Tibial nerve (tissue), 4 donors: ENCODE measurements around the gene WDR82. TPM values are rescaled to one million over a fixed set of nuclear protein-coding genes. Genes with fewer than 3 reads are reported as not detected.
A peak's percentile ranks its signal among the peaks of the same experiment; 100 is the strongest.

Experiments used
- DNase-seq, 2 donors: peaks; one replicate each; pipeline ENCODE4 v3.0.0-alpha.2; 2019; ENCODE audit warnings: low spot score in 2 of 2
- H3K27ac ChIP-seq, 4 donors: fragments of 200-600 bp; sonication (generic) in 3 of 4; one replicate each; pipeline ENCODE4 v1.5.1; 2017 to 2019; ENCODE audit warnings: mild to moderate bottlenecking in 1 of 4
- H3K27me3 ChIP-seq, 2 donors: fragments of 200-600 bp; sonication (generic) in 1 of 2; one replicate each; pipeline versions ENCODE4 v1.5.1 to v1.6.0; 2017 to 2019
- H3K36me3 ChIP-seq, 3 donors: fragments of 200-600 bp; sonication (generic); one replicate each; pipeline ENCODE4 v1.5.1; 2018 to 2019
- H3K4me1 ChIP-seq, 4 donors: fragments of 200-600 bp; sonication (generic) in 3 of 4; one replicate each; pipeline ENCODE4 v1.5.1; 2017 to 2019
- H3K4me3 ChIP-seq, 4 donors: fragments of 200-600 bp; sonication (generic) in 3 of 4; one replicate each; pipeline ENCODE4 v1.5.1; 2017 to 2019; ENCODE audit warnings: mild to moderate bottlenecking in 1 of 4, moderate library complexity in 1 of 4
- H3K9me3 ChIP-seq, 4 donors: fragments of 200-600 bp; sonication (generic) in 3 of 4; one replicate each; pipeline ENCODE4 v1.5.1; 2017 to 2019
- CTCF ChIP-seq, 5 experiments: fragments of 200-600 bp in 3 of 5; fragments of 450-650 bp in 2 of 5; sonication (generic) in 3 of 5; IDR thresholded peaks; one replicate each; pipeline ENCODE4 v1.5.1; 2016 to 2019; ENCODE audit warnings: antibody characterized with exemption in 5 of 5, mild to moderate bottlenecking in 3 of 5, moderate library complexity in 2 of 5
- EP300 ChIP-seq, 2 donors: sonication (generic); formaldehyde crosslinking; IDR thresholded peaks; one replicate each; pipeline ENCODE4 v1.6.1; 2017; ENCODE audit warnings: antibody characterized with exemption in 2 of 2, mild to moderate bottlenecking in 1 of 2
- POLR2A ChIP-seq, 2 donors: fragments of 450-650 bp; IDR thresholded peaks; one replicate each; pipeline ENCODE4 v1.6.1; 2017; ENCODE audit warnings: antibody characterized with exemption in 2 of 2, mild to moderate bottlenecking in 2 of 2, moderate library complexity in 2 of 2
- WGBS, 2 donors: methylation state at CpG; one replicate each; pipeline ENCODE4 v1.1.5; 2018; 5-methylcytosine and 5-hydroxymethylcytosine counted together
- total RNA-seq, 4 donors: library from RNA; depleted of rRNA; stranded (reverse); fragments of >200 nt; gene quantifications; one replicate each; pipeline ENCODE4 v1.1.0, GENCODE V29; 2016

The WDR82 gene
- total RNA-seq, 4 donors from 2014 or later = 42.1 to 52.9 (median 48.6) TPM

- Histone ChIP-seq H3K4me1 (peaks cover 0 to 26% (median 18%) of the 10 kb centered on the region in 4 donors), H3K27me3 (peaks cover 0 to 5% of the 10 kb centered on the region in 2 donors), H3K9me3 (no peaks in the 10 kb centered on the region), H3K4me3 (no peak overlapping the region), H3K27ac (no peak overlapping the region), H3K36me3 (peaks cover 0 to 5% (median 0%) of the 10 kb centered on the region in 3 donors)
- no peak for DNase-seq
- no peak for TF ChIP-seq POLR2A (IDR thresholded peaks at IDR 0.05)
- TF ChIP-seq EP300 (IDR thresholded peaks at IDR 0.05) = no peak
- no peak for TF ChIP-seq CTCF (IDR thresholded peaks at IDR 0.05)
- WGBS, 2 donors = 67 to 69% methylated on average over 14 of the region's 14 CpGs
Measured at GRCh38 chr3:52318186-52318816, 39.9 kb upstream of the WDR82 start.

- H3K27ac ChIP-seq = no peak overlapping the region
- peaks cover 0 to 5% of the 10 kb centered on the region in 2 donors for H3K27me3 ChIP-seq
- TF ChIP-seq CTCF (IDR thresholded peaks at IDR 0.05) = no peak
- TF ChIP-seq EP300 (IDR thresholded peaks at IDR 0.05) = no peak
- TF ChIP-seq POLR2A (IDR thresholded peaks at IDR 0.05) = no peak
- H3K36me3 ChIP-seq = peaks cover 0 to 2% (median 0%) of the 10 kb centered on the region in 3 donors
- H3K4me3 ChIP-seq = peak overlapping the region in 3 of 4 donors; percentile 1 to 40 (median 39)
- DNase-seq = no peak
- no peaks in the 10 kb centered on the region for H3K9me3 ChIP-seq
- 13 to 25% methylated on average over 43 to 45 of the region's 45 CpGs for WGBS, 2 donors
- peaks cover 0 to 30% (median 20%) of the 10 kb centered on the region in 4 donors for H3K4me1 ChIP-seq
Measured at GRCh38 chr3:52317208-52318000, 39.0 kb upstream of the WDR82 start.

GRCh38 chr3:52315977-52316764 is 37.7 kb upstream of the WDR82 start, which contains the start of gene DNAH1:
Gene DNAH1 (plus strand): TSS chr3:52316319. CDS start chr3:52322443, 6,124 bp downstream.
- DNase-seq = no peak
- Histone ChIP-seq H3K4me1 (peaks cover 0 to 36% (median 20%) of the 10 kb centered on the region in 4 donors), H3K9me3 (no peaks in the 10 kb centered on the region), H3K4me3 (peak within 1 kb of the TSS in 1 of 4 donors; percentile 39), H3K27me3 (peaks cover 0 to 5% of the 10 kb centered on the region in 2 donors), H3K36me3 (no peaks in the 10 kb centered on the region), H3K27ac (no peak within 1 kb of the TSS)
- TF ChIP-seq CTCF (IDR thresholded peaks at IDR 0.05) = no peak
- no peak for TF ChIP-seq POLR2A (IDR thresholded peaks at IDR 0.05)
- TF ChIP-seq EP300 (IDR thresholded peaks at IDR 0.05) = no peak
- 86 to 100% methylated on average over 3 of the region's 3 CpGs for WGBS, 2 donors

- Histone ChIP-seq H3K4me1 (peaks cover 0 to 39% (median 20%) of the 10 kb centered on the region in 4 donors), H3K4me3 (no peak overlapping the region), H3K27me3 (peaks cover 0 to 5% of the 10 kb centered on the region in 2 donors), H3K9me3 (no peaks in the 10 kb centered on the region), H3K27ac (no peak overlapping the region), H3K36me3 (peaks cover 0 to 3% (median 0%) of the 10 kb centered on the region in 3 donors)
- no peak for DNase-seq
- TF ChIP-seq CTCF (IDR thresholded peaks at IDR 0.05) (no peak), EP300 (IDR thresholded peaks at IDR 0.05) (no peak), POLR2A (IDR thresholded peaks at IDR 0.05) (no peak)
- WGBS, 2 donors = 86 to 88% methylated on average over 6 of the region's 6 CpGs
Measured at GRCh38 chr3:52315006-52315405, 36.6 kb upstream of the WDR82 start.
